Measurements from ENCODE around the gene EFTUD2.
"Not testable (repeated sequence)": the region's sequence is repeated elsewhere in the genome, so short reads cannot be mapped to it uniquely, and the experiment has no call there.

The EFTUD2 gene

GRCh38 chr17:44899074-44899782, at the start of gene EFTUD2:
EFTUD2 (minus strand) TSS chr17:44899445; CDS start chr17:44894521, 4,924 bp downstream.
- DNase-seq: peak; percentile 90

- no peak for DNase-seq
Observed at GRCh38 chr17:44948315-44948795, 49.1 kb upstream of the EFTUD2 start.

GRCh38 chr17:44947461-44948314, 48.4 kb upstream of the EFTUD2 start, which contains the start of gene KIF18B:
KIF18B (minus strand) TSS chr17:44947773; CDS start chr17:44936344, 11,429 bp downstream.
- DNase-seq: peak; percentile 94

GRCh38 chr17:44945652-44946051, 46.4 kb upstream of the EFTUD2 start:
- not testable (repeated sequence) for DNase-seq

GRCh38 chr17:44942456-44942855, 43.2 kb upstream of the EFTUD2 start:
- DNase-seq: no peak

DNA sequence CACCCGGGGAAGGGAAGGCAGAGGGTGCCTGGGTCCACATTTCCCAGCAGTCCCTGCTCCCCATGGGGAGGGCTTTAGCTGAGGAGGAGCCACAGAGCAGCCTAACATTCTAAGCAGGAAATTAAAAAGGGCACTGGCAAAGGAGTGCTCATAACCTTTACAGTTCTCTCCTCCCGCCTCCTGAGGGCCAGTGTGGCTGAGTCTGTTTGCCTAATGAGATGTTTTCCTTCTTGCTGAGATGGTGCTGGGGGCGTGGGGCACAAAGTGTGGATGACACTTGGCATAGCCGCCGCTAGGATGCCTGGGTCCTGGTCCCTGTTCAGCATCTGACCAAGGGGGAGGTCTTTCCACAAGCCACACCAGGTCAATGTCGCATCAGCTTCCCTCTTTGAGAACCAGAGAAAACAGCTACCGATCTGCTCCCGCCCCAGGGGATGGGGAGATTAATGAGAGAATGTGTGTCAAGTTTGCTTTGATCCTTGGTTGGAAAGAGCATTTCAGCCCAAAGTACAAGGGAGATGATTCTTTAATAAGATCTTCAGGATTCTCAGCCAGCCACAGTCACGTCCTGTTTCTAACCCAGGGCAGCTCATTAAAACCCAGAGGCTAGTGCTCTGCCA, 42.6 kb upstream of the EFTUD2 start:
- no peak for DNase-seq

DNA sequence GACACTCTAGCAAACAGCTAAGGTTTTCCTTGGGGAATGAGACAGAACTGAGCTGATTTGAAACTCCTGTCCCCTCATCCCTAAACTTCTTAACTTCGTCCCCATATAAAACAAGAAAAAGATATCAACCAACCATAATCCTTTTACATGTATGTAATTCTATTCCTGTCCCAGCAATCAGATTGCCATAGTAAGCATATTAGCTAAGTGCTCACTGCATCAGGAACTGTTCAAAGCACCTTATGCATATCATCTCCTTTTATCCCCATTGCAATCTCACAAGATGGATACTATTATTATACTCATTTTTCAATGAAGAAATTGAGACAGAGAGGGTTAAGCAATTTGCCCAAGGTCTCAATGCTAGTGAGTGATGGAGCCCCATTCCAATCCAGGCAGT, 41.5 kb upstream of the EFTUD2 start:
- no peak for DNase-seq

- no peak for DNase-seq
Observed at GRCh38 chr17:44940317-44940716, 41.1 kb upstream of the EFTUD2 start.

GRCh38 chr17:44935116-44935515, 35.9 kb upstream of the EFTUD2 start:
- DNase-seq: no peak

DNA sequence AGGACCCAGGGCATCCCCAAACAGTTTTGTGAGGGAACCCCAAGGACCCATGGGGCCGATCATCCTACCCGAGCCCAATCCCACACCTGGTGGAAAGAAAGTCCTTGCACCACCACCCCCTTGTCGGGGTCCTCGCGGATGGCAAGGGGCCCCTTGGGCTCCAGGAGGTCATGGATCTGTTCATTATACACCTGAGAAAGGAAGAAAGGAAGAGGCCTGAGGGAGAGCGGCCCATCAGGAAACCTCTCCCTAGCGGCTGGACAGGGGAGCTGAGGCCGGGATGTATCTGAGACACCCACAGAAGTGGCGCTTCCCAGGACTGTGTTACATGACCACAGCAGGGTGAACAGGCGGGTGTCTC, 35.5 kb upstream of the EFTUD2 start:
- no peak for DNase-seq

- DNase-seq: no peak
Observed at GRCh38 chr17:44933824-44934744, 34.8 kb upstream of the EFTUD2 start.

GRCh38 chr17:44932787-44933097, 33.5 kb upstream of the EFTUD2 start:
- no peak for DNase-seq

DNA sequence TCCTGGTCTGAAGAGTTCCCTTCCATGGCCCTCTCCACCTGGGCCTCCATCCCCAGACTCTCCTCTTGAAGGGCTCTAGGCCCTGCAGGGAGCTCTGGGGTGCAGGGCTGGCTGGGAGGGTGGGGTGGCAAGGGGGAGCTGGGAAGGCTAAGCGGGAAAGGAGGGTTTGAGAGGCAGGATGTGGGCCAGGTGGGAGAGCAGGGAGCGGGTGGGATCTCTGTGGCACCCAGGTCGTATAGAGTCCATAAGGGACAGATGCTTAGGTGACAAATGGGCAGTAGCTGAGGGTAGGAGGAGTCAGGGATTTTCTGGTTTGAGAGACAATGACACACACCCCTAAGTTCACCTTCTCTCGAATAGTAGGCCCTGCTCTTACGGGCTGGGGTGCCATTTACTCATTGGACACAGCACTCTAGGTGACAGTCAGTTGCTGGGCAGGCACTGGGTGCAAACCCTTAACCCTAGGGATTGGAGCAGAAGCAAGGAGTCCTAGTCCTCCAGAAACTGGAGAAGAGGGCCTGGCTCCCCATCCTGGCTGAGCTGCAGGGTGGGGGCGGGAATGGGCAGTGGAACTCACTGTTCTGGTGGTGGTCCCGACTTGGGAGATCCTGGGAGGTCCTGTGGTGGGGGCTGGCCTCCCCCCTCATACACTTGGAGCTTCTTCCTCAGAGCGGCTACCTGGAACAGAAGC, 33.0 kb upstream of the EFTUD2 start:
- DNase-seq: no peak

DNA sequence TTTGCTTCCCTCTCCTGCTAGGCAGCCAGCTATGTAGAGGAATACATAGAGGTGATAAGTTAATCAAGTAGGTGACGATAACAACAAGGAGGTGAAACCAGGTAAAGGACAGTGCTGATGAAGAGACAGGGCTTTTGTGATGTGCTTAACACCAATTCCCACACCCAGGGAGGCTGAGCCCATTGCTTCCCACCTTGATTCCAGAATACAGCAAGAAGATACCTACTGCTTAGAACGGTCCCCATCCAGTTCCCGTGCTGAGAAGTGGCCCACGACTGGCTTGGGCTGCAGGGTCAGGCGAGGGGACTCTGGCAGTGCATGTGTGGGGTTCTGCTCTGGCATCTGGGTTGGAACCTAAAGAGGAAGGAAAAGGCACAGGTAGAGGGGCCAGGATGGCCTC, 32.1 kb upstream of the EFTUD2 start:
- DNase-seq: no peak

GRCh38 chr17:44930667-44931066, 31.4 kb upstream of the EFTUD2 start:
- DNase-seq: no peak

- DNase-seq: no peak
Observed at GRCh38 chr17:44928950-44929720, 29.9 kb upstream of the EFTUD2 start.

- DNase-seq: no peak
Observed at GRCh38 chr17:44928136-44928535, 28.9 kb upstream of the EFTUD2 start.

DNA sequence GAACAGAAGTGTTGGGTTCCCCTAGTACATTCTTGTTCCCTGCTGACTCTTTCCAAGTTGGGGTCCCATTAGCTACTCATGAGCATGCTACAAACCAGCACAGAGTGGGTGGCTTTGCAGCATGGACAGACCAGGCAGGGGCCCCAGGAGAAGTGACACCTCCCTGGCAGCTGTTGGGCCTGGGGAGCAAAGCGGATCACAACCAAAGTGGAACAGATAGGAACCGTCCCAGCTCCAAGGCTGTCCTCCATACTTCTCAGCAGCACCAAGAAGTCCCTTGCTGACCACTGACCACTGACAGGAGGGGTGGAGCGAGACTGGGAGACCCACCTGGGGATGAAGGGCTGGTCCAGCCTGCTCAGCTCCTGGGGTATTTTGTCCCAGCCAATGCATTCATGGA, 28.5 kb upstream of the EFTUD2 start:
- no peak for DNase-seq

DNA sequence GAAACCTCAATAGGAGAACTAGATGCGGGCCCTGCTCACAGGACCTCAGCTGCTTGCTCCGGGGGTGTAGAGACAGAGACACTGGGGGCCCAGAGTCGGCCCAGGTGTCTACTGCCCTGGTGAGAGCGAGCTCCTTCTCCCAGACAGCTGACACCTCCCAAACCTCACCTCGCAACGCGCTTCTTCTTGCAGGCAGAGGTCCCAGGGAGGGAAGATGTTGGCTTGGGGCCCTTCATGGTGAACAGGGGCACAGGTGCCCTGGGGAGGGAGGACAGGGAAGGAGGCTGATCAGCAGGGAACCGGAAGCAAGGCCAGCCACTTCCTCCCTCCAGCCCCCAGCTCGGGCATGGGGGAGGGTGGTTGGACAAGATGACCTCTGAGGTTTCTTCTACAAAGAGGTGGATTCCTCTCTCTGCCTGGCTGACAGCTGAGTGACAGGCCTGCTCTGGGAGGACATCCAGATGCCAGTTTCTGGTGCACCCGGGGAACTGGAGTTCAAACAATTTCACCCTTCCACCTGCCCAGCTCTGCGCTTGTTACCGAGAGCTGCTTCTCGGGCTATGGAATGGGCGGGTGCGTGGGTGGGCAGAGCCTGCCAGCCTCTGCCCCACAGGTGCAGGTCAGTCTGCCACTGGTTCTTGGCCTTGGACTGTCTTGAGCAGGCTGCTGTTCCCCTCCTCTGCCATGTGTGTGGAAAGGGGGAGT, 27.7 kb upstream of the EFTUD2 start:
- no peak for DNase-seq

Data from stimulated activated CD4-positive, alpha-beta T cell treated with anti-CD3 and anti-CD28 coated beads, Interleukin-1b, Interleukin-23, amount 100 ng/mL, for 48 hours (primary cell).